Astrocyte (in vitro differentiated cells and primary cell): ENCODE data around the gene VWA1.

Source experiments
- CTCF ChIP-seq: IDR thresholded peaks from 2 replicates; pipeline ENCODE4 v1.5.1; 2011; ENCODE audit warnings: low read depth, mild to moderate bottlenecking, inconsistent platforms, low read length, moderate library complexity; ENCODE audit not compliant: insufficient read depth
- EZH2 ChIP-seq: IDR thresholded peaks from 2 replicates; pipeline ENCODE4 v1.6.1; 2012; ENCODE audit warnings: mild to moderate bottlenecking, low read length, inconsistent platforms; ENCODE audit not compliant: insufficient read depth

- TF ChIP-seq EZH2 (no peak), CTCF (peak; percentile 49)
Observed at GRCh38 chr1:1441002-1441888, 5.8 kb downstream of the VWA1 start.
